AG10803 (cell line): ENCODE measurements around the gene ZDHHC9.
A peak's percentile ranks its signal among the peaks of the same experiment; 100 is the strongest.

Source experiments
- DNase-seq: peaks from one replicate; pipeline ENCODE4 v3.0.0; 2010; ENCODE audit warnings: low read depth
- H3K4me3 ChIP-seq: 2 replicates; pipeline ENCODE4 v1.5.1; 2011; ENCODE audit warnings: mild to moderate bottlenecking, low read length, control low read depth
- CTCF ChIP-seq: conservative IDR thresholded peaks from 2 replicates; pipeline ENCODE4 v1.5.1; 2011; ENCODE audit warnings: mild to moderate bottlenecking, low read length, control low read depth, inconsistent platforms

ZDHHC9 gene

GRCh38 chrX:129754056-129755024, 89.3 kb downstream of the ZDHHC9 start:
- peak; percentile 13; the same call in 1 of the 2 replicates for TF ChIP-seq CTCF
- DNase-seq: no peak
- no peak overlapping the region for H3K4me3 ChIP-seq
